Measurements from ENCODE around the gene GAP43. TPM values are rescaled to one million over a fixed set of nuclear protein-coding genes. Genes with fewer than 3 reads are reported as not detected.

The GAP43 gene
- total and polyA plus RNA-seq, 2 of the 13 experiments (the other 11 are each of a cell fraction or from before 2014, with no cell fraction given): not detected

- Histone ChIP-seq H3K4me2 (ENCODE audit: low read depth, low read length) (no peak overlapping the region), H3K4me3 (replicated peaks in 1 of 3; ENCODE audit: insufficient read depth in 1 of 3, low read depth in 2 of 3, low read length in 3 of 3) (no peak overlapping the region), H3K9me3 (ENCODE audit: low read length) (no peaks in the 10 kb centered on the region), H3K9ac (ENCODE audit: insufficient read depth, low read depth, low read length) (no peak overlapping the region), H2AFZ (ENCODE audit: low read length) (no peak overlapping the region), H3K27ac (ENCODE audit: extremely low read length, insufficient read depth, low read length) (no peak overlapping the region), H3K27me3 (ENCODE audit: control insufficient read depth in 1 of 2, insufficient read depth in 2 of 2, low read length in 2 of 2) (no peaks in the 10 kb centered on the region; a peak in 1 of 5 replicates), H3K79me2 (ENCODE audit: insufficient read depth, low read length) (no peaks in the 10 kb centered on the region), H4K20me1 (ENCODE audit: insufficient read depth, low read length) (no peaks in the 10 kb centered on the region), H3K36me3 (replicated peaks in 1 of 2; ENCODE audit: control insufficient read depth in 1 of 2, insufficient read depth in 2 of 2, low read length in 2 of 2) (no peaks in the 10 kb centered on the region), H3K4me1 (ENCODE audit: insufficient read depth, low read length) (peaks cover 34% of the 10 kb centered on the region)
- FAIRE-seq (no peak), ATAC-seq (no peak), DNase-seq (ENCODE audit: low spot score) (no peak)
- in situ Hi-C loops (cut with HindIII; ENCODE audit: extremely low pct_ligation_motif_present, low pct_unique_long_range_greater_than_20kb) (no loop called here), intact Hi-C loops (cut with micrococcal nuclease; ENCODE audit: unreplicated experiment) (loop anchor here (5.0 kb wide), 1 partner anchor 74 kb away; no protein-coding TSS in a partner anchor)
- TF ChIP-seq ZNF564 (CRISPR knock-in tag; IDR thresholded peaks at IDR 0.05) (no peak), TCF7 (IDR thresholded peaks at IDR 0.05; ENCODE audit: low read depth) (no peak), ZUFSP (CRISPR knock-in tag; IDR thresholded peaks at IDR 0.05; ENCODE audit: borderline replicate concordance) (no peak), KIAA2018 (CRISPR knock-in tag; IDR thresholded peaks at IDR 0.05; ENCODE audit: borderline replicate concordance) (no peak), CSRNP2 (CRISPR knock-in tag; conservative IDR thresholded peaks at IDR 0.05; ENCODE audit: low read depth) (no peak), CREB3 (CRISPR knock-in tag; IDR thresholded peaks at IDR 0.05) (no peak), NAIF1 (CRISPR knock-in tag; IDR thresholded peaks at IDR 0.05; ENCODE audit: borderline replicate concordance) (no peak)
- ChIA-PET CTCF (ENCODE audit: low intra/inter-chr PET ratio, low total read pairs) (no interaction called here), POLR2A (no interaction called here)
- 90% methylated on average over 2 of the region's 2 CpGs for WGBS (ENCODE audit: low lambda C conversion rate)
- no TSS peak for BruUV-seq (replicated peaks)
Measured at GRCh38 chr3:115708540-115708939, 85.2 kb downstream of the GAP43 start.
